Middle frontal gyrus (tissue), 1 donor: ENCODE data around the gene PINLYP.
"Not testable (repeated sequence)": the region's sequence is repeated elsewhere in the genome, so short reads cannot be mapped to it uniquely, and the experiment has no call there.

Experiments used
- DNase-seq: peaks from one replicate; pipeline ENCODE4 v3.0.0-alpha.2; 2015; ENCODE audit warnings: low spot score; ENCODE audit errors: extremely low spot score

The PINLYP gene

GRCh38 chr19:43581467-43581866 is 5.9 kb downstream of the PINLYP start:
- no peak for DNase-seq

DNA sequence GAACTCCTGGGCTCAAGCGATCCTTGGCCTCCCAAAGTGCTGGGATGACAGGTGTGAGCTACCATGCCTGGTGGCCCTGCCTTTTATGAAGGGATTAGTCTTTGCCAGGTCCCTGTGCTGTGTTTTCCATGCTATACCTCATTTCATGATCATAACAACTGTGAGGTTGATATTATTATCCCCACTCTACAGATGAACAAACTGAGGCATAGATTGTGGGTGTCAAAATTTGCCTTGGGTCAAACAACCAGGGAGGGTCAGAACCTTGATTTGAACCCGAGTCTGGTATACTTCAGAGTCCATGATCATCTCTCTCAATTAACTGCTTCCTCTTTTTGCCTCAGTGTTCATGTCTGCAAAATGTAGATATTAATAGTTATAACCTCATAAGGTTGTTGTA is 6.9 kb downstream of the PINLYP start:
- no peak for DNase-seq

GRCh38 chr19:43584484-43584883 is 8.9 kb downstream of the PINLYP start:
- DNase-seq: no peak

DNA sequence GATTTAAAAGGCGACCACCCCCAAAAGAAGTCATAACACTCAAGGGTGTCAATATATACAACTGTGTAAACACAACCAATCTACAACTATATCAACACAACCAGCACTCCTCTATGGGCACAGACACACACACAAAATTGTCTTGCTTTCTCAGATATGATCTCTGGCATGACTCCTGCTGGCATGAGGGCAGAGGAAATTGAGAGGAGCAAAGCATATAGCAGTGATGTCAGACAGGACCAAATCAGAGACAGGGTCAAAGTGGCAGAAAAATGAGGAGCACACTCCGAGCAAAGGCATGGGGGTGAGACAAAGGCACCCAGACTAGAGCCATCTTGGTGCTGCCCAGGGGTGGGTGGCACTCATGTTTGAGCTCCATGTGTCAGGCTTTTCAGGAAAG is 10.7 kb downstream of the PINLYP start:
- DNase-seq: no peak

GRCh38 chr19:43587029-43587428 is 11.4 kb downstream of the PINLYP start:
- DNase-seq: not testable (repeated sequence)

GRCh38 chr19:43589277-43589676 is 13.7 kb downstream of the PINLYP start:
- DNase-seq: no peak

- no peak for DNase-seq
Measured at GRCh38 chr19:43589678-43590077, 14.1 kb downstream of the PINLYP start.

DNA sequence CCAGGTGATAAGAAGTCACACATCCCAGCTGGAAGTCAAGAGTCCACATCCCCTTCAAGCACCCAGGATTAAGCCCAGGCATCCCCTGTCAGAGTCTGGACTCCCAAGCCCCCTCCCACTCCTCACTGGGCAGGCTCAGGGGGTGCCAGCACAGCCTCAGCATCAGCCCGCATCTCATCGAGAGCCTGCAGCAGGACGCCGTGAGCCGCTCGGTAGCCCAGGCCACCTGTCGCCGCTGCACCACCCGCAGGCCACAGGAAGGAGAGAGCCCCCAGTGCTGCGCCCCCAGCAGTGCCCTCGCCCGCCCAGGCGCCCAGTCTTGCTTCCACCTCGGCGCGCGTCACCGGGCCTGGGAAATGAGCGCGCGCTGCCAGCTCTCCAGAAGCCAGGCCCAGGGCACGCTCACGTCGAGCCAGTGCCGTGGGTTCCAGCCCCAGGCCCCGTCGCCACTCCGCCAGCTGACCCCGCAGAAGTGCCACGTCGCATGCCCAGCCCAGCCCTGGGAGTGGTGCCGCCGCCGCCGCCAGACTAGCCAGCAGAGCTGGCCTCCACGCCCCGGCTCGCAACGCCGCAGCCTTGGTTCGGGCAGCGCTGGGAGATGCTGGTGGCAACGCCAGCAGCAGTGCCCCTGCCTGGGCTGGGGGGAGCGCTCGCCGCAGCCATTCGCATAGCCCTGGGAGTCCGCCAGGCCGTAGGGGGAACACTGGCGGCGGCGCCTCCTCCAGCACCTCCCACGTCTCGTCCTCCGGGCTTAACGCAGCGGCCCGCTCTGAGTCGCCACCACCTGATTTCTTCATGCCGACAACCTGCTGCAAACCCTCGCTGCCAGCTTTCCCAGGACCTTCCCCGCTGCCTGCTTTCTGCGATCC is 16.5 kb downstream of the PINLYP start:
- no peak for DNase-seq

- DNase-seq: no peak
Measured at GRCh38 chr19:43592800-43593350, 17.3 kb downstream of the PINLYP start.

DNA sequence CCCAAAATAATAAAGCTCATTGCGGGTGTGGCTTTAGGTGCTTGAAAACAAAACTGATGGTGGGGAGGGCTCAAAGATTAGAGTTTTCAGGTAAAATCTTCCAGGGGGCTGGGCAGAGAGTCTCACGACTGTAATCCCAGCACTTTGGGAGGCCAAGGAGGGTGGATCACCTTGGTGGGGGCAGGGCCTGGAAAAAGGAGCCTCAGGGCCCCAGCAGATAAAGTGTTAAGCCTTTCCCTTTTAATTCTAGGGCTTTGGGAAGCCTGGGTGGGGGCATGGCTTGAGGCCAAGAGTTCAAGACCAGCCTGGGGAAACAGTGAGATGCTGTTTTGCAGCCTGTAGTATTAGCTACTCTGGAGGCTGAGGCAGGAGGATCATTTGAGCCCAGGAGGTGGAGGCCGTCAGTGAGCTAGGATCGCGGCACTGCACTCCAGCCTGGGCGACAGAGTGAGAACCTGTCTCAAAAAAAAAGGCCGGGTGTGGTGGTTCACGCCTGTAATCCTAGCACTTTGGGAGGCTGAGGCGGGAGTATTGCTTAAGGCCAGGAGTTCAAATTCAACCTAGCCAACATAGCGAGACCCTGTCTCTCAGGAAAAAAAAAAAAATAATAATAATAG is 18.6 kb downstream of the PINLYP start:
- no peak for DNase-seq

DNA sequence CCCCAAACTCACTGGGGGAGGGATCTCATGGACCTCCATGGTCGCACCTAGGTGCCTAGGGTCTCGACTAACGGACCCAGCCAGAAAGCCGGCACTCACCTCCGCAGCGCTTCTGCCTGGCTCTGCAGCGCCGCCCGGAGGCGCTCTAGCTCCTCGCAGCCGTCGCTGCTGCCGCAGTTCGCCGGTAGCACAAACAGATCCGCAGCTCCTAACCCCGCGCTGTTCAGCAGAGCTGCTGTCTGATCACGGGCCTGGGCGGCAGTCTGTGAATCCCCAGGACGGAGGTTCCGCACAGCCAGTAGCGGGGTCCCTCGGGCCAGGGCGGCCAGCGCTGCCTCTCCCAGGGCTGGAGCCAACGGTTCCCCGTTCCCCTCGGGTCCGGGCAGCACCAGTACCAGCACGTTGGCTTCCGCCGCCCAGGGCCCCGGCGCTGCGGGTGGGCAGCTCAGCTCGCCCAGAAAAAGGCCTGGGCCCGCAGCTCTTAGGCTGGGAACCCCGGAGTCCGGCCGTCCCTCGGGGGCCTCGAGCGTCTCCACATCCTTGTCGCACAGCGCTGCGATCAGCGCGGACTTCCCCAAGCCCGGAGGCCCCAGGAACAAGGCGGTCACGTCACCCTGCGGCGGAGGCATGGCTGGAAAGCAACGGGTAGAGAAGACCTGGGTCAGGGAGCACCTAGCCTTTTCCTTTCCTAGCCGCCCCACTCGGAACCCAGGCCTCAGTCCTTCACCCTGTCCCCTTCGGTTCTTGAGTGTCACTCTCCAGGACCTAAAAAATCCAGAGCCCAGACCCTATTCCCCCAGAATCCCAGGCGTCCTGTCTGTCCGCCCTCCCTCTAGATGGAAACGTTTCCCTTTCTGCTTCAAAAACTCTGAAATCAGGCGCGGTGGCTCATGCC is 19.4 kb downstream of the PINLYP start:
- no peak for DNase-seq

- no peak for DNase-seq
Measured at GRCh38 chr19:43595605-43595998, 20.0 kb downstream of the PINLYP start.

GRCh38 chr19:43595999-43596841 is 20.6 kb downstream of the PINLYP start, which contains the start of the genes IRGQ and ZNF576:
TSS of gene IRGQ (minus strand) at chr19:43596134. CDS start at chr19:43595338, 796 bp downstream.
TSS of gene ZNF576 (plus strand) at chr19:43596595. CDS start at chr19:43597109, 514 bp downstream.
- DNase-seq: peak; percentile 100

- DNase-seq: no peak
Measured at GRCh38 chr19:43596842-43597461, 21.4 kb downstream of the PINLYP start.

- no peak for DNase-seq
Measured at GRCh38 chr19:43597876-43598275, 22.3 kb downstream of the PINLYP start.

DNA sequence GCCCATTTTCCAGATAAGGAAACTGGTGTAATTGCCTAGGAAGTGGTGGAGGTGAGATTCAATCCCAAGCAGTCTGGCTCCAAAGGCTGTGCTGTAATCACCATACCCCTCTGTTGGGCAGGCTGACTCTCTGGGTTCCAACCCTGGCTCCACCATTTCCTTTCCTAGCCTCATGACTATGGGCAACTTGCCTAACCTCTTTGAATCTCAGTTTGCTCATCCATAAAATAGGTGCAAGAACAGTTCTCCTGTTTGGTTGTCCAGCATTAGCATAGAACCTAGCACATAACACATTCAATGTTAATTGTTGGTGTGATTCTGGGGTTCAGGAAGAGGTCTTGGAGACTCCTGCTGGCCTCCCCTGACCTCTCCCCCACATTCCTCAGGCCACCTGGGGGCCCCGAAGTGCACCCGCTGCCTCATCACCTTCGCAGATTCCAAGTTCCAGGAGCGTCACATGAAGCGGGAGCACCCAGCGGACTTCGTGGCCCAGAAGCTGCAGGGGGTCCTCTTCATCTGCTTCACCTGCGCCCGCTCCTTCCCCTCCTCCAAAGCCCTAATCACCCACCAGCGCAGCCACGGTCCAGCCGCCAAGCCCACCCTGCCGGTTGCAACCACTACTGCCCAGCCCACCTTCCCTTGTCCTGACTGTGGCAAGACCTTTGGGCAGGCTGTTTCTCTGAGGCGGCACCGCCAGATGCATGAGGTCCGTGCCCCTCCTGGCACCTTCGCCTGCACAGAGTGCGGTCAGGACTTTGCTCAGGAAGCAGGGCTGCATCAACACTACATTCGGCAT is 23.0 kb downstream of the PINLYP start:
- no peak for DNase-seq

- DNase-seq: peak; percentile 44
Measured at GRCh38 chr19:43599635-43600295, 24.2 kb downstream of the PINLYP start.

GRCh38 chr19:43600326-43600725 is 24.7 kb downstream of the PINLYP start:
- not testable (repeated sequence) for DNase-seq
